ENCODE data around the gene CNOT2.

The CNOT2 gene

GRCh38 chr12:70271025-70271424, 27.8 kb downstream of the CNOT2 start:
- H3K4me3 ChIP-seq (ENCODE audit: low read depth, low read length): no peak overlapping the region
- no peak for DNase-seq (ENCODE audit: low read depth)
- TF ChIP-seq, protein P1, sequence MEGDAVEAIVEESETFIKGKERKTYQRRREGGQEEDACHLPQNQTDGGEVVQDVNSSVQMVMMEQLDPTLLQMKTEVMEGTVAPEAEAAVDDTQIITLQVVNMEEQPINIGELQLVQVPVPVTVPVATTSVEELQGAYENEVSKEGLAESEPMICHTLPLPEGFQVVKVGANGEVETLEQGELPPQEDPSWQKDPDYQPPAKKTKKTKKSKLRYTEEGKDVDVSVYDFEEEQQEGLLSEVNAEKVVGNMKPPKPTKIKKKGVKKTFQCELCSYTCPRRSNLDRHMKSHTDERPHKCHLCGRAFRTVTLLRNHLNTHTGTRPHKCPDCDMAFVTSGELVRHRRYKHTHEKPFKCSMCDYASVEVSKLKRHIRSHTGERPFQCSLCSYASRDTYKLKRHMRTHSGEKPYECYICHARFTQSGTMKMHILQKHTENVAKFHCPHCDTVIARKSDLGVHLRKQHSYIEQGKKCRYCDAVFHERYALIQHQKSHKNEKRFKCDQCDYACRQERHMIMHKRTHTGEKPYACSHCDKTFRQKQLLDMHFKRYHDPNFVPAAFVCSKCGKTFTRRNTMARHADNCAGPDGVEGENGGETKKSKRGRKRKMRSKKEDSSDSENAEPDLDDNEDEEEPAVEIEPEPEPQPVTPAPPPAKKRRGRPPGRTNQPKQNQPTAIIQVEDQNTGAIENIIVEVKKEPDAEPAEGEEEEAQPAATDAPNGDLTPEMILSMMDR (IDR thresholded peaks at IDR 0.05; ENCODE audit: low read depth, low read length): no peak
- TF ChIP-seq POLR2A (IDR thresholded peaks at IDR 0.05; ENCODE audit: extremely low read depth, insufficient read length) (no peak), MYC (IDR thresholded peaks at IDR 0.05; ENCODE audit: low read depth, low read length) (no peak)

DNA sequence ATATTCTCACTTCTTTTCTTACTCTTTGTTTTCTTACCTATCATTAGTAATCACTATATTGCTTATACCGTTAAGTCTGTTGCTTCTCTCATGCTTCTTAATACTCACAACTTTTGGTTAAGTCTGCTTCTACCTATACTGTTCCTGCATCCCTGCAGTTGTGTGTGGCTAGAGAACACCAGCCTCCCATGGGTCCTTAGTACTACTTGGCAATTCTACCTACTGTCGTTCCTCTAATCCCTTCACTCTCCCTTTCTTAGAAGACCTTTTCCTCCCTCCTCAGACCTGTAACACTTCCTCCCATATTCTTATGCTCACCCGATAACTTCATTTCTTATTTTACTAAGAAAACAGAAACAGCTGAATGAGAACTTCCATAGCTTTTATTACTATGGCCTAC, 29.3 kb downstream of the CNOT2 start:
- no peak for DNase-seq (ENCODE audit: low read depth)
- H3K4me3 ChIP-seq (ENCODE audit: low read depth, low read length): no peak overlapping the region
- TF ChIP-seq MAX (IDR thresholded peaks at IDR 0.05; ENCODE audit: low read depth, low read length) (no peak), MYC (IDR thresholded peaks at IDR 0.05; ENCODE audit: low read depth, low read length) (no peak), POLR2A (IDR thresholded peaks at IDR 0.05; ENCODE audit: extremely low read depth, insufficient read length) (no peak)
- TF ChIP-seq, protein P1 (IDR thresholded peaks at IDR 0.05; ENCODE audit: low read depth, low read length): no peak

DNA sequence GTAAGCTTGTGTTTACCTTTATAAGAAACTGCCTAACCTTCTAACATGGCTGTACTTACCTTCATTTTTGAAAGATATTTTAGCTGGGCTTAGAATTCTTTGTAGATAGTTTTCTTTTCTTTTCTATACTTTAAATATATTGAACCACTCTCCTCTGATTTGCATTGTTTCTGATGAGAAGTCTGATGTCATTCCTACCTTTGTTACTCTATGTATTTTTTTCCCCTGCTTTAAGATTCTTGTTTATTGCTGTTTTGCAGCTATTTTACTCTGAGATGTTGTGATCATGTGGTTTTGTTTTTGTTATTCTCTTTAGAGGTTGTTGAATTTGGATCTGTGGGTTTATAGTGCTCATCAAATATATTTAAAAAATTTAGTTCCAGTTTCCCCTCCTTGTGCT, 31.8 kb downstream of the CNOT2 start:
- H3K4me3 ChIP-seq (ENCODE audit: low read depth, low read length): no peak overlapping the region
- TF ChIP-seq MYC (IDR thresholded peaks at IDR 0.05; ENCODE audit: low read depth, low read length) (no peak), POLR2A (IDR thresholded peaks at IDR 0.05; ENCODE audit: extremely low read depth, insufficient read length) (no peak)
- TF ChIP-seq, protein P1 (IDR thresholded peaks at IDR 0.05; ENCODE audit: low read depth, low read length): no peak
- DNase-seq (ENCODE audit: low read depth): no peak

GRCh38 chr12:70277973-70278372, 34.7 kb downstream of the CNOT2 start:
- TF ChIP-seq POLR2A (IDR thresholded peaks at IDR 0.05; ENCODE audit: extremely low read depth, insufficient read length): no peak
- no peak for TF ChIP-seq MAX (IDR thresholded peaks at IDR 0.05; ENCODE audit: low read depth, low read length)
- TF ChIP-seq MYC (IDR thresholded peaks at IDR 0.05; ENCODE audit: low read depth, low read length): no peak
- TF ChIP-seq, protein P1 (IDR thresholded peaks at IDR 0.05; ENCODE audit: low read depth, low read length): no peak
- DNase-seq (ENCODE audit: low read depth): no peak
- no peak overlapping the region for H3K4me3 ChIP-seq (ENCODE audit: low read depth, low read length)

DNA sequence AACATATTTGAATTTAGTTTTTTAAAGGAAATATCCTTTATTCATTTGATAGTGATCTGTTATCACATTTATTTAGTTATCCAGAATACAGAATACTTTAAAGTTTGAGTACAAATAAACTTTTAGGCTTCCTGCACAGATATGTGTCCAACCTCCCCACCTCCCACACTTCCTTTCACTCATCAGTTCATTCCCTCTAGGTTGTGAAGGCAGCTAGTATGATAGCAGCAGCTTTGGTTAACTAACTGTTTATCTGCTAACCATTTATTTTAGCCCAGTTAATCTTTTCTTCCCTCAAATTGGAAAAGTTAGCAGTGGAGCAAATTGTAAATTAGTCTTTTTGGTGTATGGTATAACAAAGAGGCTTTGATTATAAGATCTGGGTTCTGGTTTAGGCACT, 35.7 kb downstream of the CNOT2 start:
- no peak for TF ChIP-seq POLR2A (IDR thresholded peaks at IDR 0.05; ENCODE audit: extremely low read depth, insufficient read length)
- no peak for TF ChIP-seq MYC (IDR thresholded peaks at IDR 0.05; ENCODE audit: low read depth, low read length)
- TF ChIP-seq, protein P1 (IDR thresholded peaks at IDR 0.05; ENCODE audit: low read depth, low read length): no peak
- TF ChIP-seq MAX (IDR thresholded peaks at IDR 0.05; ENCODE audit: low read depth, low read length): no peak
- no peak overlapping the region for H3K4me3 ChIP-seq (ENCODE audit: low read depth, low read length)
- DNase-seq (ENCODE audit: low read depth): no peak

- no peak for DNase-seq (ENCODE audit: low read depth)
- TF ChIP-seq MAX (IDR thresholded peaks at IDR 0.05; ENCODE audit: low read depth, low read length): no peak
- TF ChIP-seq, protein P1 (IDR thresholded peaks at IDR 0.05; ENCODE audit: low read depth, low read length): no peak
- TF ChIP-seq POLR2A (IDR thresholded peaks at IDR 0.05; ENCODE audit: extremely low read depth, insufficient read length): no peak
- TF ChIP-seq MYC (IDR thresholded peaks at IDR 0.05; ENCODE audit: low read depth, low read length): no peak
These were observed 40.0 kb downstream of the CNOT2 start for GRCh38 chr12:70283232-70283631.

More at GRCh38 chr12:70283232-70283631, 40.0 kb downstream of the CNOT2 start:
- H3K4me3 ChIP-seq (ENCODE audit: low read depth, low read length): no peak overlapping the region
